SW480 (cell line): ENCODE results near the gene MLPH.
A peak's percentile ranks its signal among the peaks of the same experiment; 100 is the strongest.

Experiments
- DNase-seq: peaks from one replicate; pipeline ENCODE4 v3.0.0-alpha.2; 2016; ENCODE audit warnings: low spot score

MLPH gene

GRCh38 chr2:237480556-237480955 lies 6.5 kb upstream of the MLPH start:
- no peak for DNase-seq

DNA sequence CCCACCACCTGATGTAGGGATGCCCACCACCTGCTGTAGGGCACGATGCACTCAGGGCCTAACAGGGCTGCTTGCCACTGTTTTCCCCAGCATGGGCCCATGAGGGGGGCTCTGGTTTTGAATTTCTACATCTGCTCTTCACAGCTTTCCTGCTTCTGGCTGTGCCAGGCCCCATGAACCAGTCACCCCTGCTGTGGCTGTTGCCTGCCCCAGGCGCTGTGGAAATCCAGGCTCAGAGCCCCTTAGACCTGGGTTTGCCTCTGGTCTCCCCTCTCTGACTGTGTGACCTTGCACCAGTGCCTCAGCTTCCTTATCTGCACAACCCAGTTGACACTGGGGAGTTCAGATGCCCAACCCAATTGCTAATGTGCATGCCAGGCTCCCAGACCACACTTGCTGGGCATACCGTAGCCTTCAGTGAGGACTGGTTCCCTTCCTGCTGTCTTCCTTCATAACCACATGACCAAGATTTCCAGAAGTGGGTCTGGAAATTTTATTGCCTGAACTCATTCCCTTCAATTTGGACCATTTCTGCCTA lies 6.0 kb upstream of the MLPH start:
- no peak for DNase-seq

DNA sequence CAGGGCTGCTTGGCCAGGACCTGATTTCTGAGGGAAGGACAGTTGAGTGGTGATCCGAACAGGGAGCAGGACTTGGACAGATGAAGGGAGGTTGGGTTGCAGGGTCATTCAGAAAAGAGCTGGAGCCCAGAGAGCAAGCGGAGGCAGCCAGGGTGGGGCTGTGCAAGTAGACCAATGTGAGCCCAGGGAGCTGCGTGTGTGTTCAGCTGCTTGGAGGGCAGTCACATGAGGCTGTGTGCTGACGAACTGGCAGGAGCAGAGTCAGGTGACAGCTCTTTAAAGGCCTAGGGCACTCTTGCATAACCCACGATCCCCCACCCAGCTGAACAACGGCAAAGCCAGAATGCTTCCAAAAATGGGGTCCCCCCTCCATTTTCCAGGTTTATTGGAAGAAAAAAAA lies 4.6 kb upstream of the MLPH start:
- DNase-seq, result peak; percentile 37

DNA sequence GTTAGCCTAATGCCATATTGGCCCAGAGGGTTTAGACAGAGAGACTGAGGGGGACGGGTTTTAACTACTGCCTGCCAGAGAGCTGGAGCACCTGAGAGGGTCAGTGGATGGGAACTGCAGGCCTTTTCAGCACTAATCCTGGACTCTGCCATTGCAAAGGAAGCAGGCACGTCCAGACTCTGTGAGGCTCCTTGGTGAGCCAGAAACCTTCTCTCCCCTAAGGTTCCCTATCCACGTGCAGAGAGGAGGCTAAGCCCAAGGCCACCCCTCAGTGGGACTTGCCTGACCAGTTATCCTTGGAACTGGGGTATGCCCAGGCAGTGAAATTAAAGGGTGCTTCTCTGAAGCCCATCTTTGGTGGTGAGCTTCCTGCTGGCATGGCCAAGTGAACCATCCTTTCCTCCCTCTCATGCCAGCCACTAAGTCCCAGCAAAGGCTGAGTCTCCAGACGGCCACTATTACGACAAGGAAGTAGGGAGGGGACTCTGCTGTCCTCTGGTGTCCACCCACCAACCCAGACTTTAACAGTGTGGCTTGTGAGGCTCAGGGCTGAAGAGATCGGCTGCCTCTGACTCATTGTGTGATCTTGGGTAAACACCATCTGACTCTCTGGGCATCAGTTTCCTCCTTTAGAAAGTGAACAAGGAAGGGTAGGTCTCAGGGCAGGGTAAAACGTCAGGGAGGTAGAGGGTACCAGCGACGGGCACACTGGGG lies 3.9 kb upstream of the MLPH start:
- peak; percentile 40 for DNase-seq

DNA sequence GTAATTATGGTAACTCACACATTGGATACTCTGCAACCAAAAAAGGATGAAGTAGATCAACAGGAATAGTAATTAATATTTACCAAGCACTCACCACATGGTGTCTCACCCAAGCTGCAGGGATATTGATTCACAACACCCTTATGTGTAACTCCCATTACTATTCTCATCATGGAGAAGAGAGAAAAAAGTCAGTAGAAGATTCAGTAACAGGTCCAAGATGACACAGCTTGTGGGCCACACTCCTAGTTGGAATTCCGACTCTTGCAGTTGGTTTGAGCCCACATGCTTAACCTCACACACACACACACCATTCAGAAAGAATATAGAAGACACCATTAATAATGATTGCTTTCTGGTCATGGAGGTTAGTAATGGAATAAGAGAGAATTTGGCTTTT lies 1.7 kb upstream of the MLPH start:
- no peak for DNase-seq

GRCh38 chr2:237485844-237486243 lies 1.2 kb upstream of the MLPH start:
- no peak for DNase-seq

DNA sequence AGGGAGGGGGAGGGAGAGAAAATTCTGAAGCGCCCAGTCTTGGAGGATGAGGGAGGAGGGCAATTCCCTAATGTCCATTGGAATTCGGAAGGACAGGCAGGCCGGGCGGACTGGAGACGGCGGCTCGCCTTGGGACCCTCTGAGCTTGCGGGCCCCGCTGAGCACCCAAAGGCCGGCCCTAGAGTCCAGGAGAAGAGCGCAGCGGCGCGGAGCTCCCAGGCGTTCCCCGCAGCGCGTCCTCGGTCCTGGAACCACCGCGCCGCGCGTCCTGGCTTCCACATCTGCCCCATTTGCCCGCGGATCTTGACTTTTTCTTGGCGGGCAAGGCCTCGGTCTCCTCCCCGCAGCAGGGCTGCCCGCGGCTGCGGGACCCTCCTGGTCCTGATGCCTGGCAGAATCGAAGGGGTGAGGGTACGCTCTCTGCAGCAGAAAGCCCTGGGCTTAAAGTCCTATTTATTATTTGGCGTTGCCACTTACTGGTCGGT lies 675 bp upstream of the MLPH start:
- no peak for DNase-seq

DNA sequence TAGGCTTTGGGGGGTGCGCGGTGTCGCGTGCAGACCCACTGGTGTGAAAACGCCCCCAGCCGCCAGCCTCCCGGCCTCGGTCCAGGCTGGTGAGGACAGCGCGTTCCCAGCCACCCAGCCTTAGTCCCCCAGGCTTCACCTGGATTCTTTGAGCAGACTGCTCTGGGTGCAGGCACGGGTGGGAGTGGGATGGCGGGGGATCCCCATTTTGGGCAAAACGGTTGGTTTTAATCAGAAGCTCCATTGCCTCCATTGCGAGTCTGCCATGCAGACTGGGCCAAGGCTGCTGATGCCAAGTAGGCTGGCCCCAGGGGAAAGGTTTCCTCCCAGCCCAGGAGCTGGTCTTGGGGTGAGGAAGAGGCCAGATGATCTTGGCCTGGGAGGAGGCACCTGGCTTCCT lies 445 bp downstream of the MLPH start:
- no peak for DNase-seq

DNA sequence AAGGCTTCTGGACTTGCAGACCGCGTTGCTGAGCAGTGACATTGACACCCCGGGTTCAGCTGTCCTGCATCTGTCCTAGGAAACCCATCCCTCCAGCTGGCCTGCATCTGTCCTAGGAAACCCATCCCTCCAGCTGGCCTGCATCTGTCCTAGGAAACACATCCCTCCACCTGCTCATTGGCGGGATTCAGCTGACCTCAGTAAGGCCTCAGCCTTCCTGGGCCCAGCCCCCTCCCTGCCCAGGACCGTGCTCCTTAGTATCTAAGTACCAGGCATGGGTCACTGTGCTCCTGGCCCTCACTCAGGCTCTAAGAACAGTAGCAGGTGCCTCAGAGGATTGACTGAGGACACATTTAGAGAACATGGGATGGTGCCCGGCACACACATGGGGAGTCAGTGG lies 1.2 kb downstream of the MLPH start:
- DNase-seq, result no peak

GRCh38 chr2:237488901-237489860 lies 2.1 kb downstream of the MLPH start:
- peak; percentile 76 for DNase-seq

DNA sequence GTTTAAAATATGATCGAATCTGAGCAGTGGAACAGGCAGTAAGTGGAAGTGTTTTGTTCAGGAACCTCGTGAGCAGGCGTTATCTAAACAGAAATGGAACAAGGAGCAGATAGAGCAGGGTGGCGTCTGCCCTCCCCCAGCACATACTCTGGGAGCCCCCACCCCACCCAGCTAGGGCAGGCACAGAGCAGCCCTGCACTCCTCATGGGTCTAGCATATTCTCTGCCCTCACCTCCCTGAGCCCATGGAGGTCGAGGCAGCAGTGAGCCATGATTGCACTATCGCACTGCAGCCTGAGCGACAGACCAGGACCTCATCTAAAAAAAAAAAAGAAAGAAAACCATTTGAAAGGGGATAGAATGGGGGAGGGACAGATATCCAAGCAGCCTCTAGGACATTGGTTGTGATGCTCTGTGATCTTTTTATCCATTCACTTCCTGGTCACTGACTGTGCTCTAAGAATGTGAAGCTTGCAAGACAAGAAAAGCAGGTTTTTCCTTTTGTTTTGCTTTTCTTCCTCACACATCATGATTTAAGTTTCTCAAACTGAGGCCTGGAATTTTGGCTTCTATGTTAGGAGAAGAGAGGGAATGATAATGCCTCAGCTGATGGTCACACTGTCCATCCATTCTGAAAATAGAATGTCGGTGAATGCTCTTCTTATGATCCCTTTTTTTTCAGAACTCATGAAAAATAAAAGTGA lies 3.1 kb downstream of the MLPH start:
- no peak for DNase-seq

DNA sequence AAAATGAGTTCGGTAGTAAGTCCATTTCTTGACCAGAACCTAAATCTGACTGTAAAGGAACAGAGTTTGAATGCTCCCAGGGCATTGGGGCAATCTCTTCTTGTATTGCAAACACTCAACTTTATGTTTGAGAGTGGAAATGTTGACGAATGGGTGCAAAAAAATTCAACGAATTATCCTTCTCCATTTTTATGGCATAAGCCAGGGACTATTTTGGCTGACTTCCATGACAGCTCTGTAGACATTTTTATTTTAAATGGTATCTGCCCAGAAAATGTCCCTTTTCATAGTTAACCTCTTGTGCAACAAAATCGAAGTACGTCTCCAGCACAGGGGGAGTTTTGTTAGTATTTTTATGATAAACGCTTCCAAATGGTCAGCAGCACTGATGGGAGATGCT lies 3.7 kb downstream of the MLPH start:
- DNase-seq, result no peak

DNA sequence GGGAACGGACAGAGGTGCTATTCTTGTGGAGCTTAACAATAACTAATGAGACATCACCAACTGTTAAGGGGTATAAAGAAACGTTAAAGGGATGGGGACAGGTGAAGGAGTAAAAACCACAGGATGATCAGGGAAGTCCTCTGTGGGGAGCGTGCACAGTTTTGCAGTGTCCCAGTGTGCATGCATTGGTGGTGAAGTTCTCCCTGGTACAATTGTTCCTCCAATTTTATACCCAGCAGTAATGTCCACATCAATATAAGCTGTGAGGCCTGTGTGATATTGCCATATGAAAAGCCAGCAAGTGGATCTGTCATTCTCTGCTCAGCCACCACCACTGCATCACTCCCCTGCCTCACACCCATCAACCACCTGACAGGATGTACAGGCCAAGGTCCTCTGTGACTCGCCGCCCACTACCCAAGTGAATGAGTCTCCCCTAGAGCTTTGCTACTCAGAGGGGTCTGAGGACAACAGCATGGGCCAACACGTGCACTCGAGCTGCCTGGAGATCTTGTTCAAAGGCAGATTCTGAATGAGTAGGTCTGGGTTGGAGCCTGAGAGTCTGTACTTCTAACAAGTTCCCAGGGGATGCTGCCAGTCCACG lies 4.6 kb downstream of the MLPH start:
- DNase-seq, result no peak

GRCh38 chr2:237492137-237492890 lies 5.3 kb downstream of the MLPH start:
- DNase-seq, result no peak

DNA sequence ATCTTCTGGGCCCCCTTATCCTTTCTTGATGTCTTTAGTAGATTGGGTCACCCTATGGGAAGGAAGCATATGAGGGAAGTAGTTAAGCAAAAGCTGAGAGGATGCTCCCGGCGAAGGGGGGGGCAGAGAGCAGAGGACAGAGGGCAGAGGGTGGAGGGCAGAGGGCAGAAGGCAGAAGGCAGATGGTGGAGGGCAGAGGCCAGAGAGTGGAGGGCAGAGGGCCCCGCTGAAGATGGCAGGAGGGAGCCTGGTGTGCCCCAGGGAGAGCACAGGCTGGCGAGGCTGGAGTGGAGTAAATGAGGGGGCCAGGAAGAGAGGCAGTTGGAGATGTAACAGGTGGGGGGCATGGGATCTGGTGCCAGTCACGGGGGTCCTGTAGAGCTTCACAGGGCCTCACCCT lies 7.0 kb downstream of the MLPH start:
- no peak for DNase-seq

DNA sequence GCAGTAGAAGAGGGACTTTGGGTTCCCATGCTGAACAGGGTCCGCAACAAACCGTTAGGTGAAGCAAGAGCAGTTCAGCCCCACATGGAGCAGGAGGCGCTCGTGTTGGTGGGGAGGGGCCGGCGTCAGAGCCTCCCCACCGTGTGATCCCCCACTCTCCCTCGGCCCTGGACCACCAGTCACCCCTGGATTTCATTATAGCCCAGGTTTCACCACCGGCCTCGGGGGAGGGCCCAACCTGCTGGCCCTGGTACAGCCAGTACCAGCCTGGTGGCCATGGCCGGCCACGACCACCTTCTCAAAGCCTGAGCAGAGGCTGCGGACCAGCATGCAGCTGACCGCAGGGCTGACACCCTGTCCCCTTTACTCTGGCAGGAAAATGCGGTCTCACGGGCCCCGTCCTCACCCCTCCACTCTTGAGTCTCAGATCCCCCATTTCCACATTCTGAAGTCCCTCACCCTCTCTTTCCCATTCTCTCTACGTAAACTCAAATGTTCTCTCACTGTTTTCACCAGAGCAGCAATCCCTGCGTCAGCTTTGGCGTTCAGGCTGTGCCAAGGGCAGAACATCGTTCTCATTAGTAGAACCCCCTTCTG lies 8.6 kb downstream of the MLPH start:
- no peak for DNase-seq

DNA sequence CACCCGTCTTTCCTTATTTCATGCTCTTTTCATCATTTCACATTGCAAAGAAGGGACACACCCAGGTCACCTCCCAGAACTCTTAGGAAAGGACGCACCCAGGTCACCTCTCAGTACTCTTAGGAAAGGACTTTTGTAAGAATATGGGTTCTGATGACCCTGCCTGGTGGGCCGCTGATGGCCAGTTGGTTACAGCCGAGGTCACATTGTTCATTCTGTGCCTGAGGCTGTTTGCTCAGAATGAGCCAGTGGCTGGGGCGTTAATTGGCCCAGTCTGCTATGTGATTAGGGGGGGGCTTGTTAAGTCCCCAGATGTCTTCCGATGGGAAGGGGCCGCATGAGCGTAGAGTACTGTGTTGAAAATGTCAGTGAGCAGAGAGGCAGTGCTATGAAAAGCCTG lies 9.4 kb downstream of the MLPH start:
- no peak for DNase-seq

- DNase-seq, result no peak
Measured at GRCh38 chr2:237497009-237497837, 10.2 kb downstream of the MLPH start.

DNA sequence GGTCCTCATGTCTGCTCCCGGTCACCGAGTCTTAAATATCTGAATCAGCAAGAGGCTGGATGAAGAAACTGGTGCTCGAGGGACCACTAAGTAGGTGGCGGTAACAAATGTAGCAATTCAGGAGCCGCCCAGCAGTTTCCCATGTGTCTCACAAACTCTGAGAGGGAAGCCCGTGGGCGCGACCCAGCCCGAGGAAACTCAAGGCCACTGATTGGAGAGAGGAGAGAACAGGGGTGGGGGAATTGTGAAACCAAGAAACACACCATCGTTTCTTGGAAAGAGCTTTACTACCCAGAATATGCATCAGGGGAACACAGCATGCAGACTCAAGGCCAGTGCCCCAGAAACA lies 10.8 kb downstream of the MLPH start:
- DNase-seq, result no peak

DNA sequence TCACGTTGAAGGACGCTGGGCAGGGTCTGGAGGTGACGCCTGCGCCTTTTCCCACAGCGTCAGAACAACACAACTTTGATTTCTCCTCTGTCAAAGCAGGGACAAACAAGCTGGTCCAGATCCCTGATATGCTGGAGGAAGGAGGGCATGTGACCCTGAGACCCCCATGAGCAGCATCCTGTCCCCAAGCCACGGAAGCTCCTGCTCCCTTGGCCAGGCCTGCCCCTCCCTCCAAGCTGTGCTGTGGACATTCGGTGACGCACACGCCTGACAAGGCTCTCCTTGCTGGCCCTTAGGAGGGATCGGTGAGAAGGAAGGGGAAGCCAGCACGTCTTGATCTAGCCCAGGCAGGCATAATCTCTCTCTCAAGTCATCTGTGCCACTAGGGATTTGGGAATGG lies 11.3 kb downstream of the MLPH start:
- no peak for DNase-seq
